ENCODE measurements around the gene TANGO6.

- TF ChIP-seq POLR2A (IDR thresholded peaks at IDR 0.05) = no peak
- TF ChIP-seq CTCF (IDR thresholded peaks at IDR 0.05) = no peak
These were observed 266.3 kb downstream of the TANGO6 start for GRCh38 chr16:69109486-69110270.

Data from tibial nerve (tissue), 3 donors.